Measurements from ENCODE around the gene MET.

The MET gene

GRCh38 chr7:116665332-116665996 is 6.5 kb upstream of the MET start:
- DNase-seq, result no peak

GRCh38 chr7:116669769-116670168 is 2.2 kb upstream of the MET start:
- DNase-seq, result no peak

DNA sequence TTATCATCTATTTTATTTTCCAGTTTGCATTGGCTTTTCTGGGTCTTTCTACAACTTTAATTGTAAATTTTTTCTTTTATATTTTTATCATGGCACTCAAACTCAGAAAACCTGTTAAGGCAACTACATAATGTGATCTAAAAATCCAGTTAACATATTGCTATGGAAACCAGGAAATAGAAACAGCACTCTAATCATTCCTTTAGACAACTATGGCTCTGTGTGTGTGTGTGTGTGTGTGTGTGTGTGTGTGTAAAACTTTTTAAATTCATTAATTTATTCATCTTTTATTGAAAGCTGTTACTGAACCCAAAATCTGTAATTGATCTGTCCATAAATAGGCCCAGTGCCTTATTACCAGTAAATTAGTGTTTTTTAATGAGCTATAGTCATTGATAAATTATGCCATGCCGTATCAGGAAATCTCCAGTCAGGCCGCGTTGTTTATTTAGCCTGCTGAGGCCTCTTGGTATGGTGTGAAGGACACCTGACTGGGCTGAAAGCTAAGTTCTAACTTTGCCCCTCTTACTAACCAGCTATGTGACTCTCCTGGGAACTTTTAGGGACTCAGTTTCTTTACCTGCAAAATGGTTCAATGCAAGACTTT is 1.5 kb upstream of the MET start:
- no peak for DNase-seq

DNA sequence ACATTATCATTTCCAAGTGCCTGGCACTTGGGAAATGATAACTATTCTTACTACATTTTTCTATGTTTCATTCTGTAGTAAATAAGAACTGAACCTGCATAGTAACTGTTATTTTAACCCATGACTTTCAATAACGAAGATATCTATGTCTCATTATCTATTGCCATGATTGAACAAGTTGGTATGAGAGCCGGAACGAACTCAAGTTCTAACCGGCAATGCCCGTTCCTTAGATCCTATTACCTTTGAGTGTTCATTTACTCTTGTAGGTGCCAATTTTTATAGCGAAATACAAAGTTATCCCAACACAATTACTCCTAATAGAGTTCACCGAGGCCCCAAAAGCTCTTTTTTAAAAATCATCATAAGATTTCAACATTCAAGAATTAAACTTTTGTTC is 885 bp upstream of the MET start:
- no peak for DNase-seq

GRCh38 chr7:116672596-116673456 is 830 bp downstream of the MET start:
- no peak for DNase-seq

- no peak for DNase-seq
Observed at GRCh38 chr7:116673457-116673865, 1.5 kb downstream of the MET start.

DNA sequence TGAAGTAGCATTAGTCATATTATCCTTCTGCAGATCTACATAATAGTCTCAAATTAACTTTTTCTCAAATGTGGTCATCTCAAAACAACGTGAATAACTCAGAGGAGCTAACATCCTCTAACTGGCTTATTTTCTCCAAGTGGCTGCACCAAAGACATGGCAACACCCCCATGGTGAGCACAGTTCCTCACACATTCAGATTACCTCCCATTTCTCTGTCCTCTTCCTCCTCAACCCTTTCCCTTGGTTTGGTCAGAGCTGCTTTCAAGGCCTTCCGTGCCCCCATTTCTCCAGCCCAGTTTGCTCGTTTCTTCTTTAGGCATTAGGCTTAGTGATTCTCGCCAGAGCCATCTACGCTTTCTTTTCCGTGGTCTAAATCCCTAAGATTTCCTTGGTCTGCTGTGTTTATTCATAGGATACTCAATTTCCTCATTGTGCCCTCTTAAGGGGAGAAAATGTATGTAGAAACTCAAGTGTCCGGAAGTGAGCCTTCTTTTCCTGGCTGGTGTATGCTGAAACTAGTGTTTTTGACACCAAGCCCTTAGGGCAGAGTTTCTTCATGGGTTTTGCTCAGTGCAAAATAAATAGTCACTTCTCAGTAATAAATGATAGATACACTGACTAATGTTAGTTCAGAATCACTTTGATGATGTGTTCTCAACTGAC is 2.6 kb downstream of the MET start:
- no peak for DNase-seq

- no peak for DNase-seq
Observed at GRCh38 chr7:116675812-116676355, 3.9 kb downstream of the MET start.

- DNase-seq, result no peak
Observed at GRCh38 chr7:116678780-116679179, 6.8 kb downstream of the MET start.

GRCh38 chr7:116679500-116679899 is 7.5 kb downstream of the MET start:
- no peak for DNase-seq

- no peak for DNase-seq
Observed at GRCh38 chr7:116683786-116684185, 11.8 kb downstream of the MET start.

DNA sequence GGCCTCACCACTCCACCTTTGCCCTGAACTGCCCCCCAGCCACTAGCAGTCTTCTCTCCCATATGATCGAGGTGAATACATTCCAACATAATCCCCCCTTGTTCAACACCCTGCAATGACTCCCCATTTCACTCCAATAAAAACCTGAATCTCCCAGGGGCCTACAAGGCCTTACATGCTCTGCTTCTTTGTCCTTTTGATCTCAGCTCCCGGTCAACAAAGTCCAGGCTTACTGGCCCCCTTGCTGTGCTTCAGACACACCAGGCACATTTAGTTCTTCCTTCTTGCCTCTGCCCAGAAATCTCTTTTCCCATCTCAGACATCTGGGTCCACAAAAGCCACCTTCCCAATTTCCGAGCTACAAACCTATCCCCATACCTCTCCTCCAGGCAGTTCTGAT is 14.0 kb downstream of the MET start:
- DNase-seq, result no peak

DNA sequence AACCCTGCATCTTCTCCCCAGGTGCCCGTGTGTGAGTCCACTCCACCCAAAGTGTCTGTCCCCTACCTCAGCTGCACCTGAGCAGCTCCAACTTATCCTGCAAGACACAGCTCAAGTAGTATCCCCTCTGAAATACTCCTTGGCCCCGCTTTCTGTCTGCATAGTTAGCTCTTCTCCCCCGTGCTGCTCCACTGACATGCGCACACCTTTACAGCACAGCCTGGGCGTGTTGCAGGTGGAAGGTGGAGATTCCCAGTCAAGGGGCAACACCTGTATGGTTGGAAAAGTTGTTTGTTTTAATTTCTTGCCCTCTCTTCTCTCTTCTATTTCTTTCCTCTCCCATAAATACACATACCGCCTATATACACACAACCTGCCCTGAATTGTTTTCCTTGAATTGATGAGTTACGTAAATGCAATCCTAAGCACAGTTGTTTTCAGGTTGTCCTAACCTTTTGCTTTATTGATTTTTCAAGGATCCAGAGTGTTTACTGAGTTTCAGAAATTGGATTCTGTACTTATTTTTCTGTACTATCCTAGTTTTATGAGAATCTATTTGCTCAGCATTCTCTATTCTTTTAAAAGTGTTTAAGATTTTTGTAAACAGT is 14.9 kb downstream of the MET start:
- DNase-seq, result no peak

GRCh38 chr7:116687801-116688201 is 15.8 kb downstream of the MET start:
- DNase-seq, result no peak

DNA sequence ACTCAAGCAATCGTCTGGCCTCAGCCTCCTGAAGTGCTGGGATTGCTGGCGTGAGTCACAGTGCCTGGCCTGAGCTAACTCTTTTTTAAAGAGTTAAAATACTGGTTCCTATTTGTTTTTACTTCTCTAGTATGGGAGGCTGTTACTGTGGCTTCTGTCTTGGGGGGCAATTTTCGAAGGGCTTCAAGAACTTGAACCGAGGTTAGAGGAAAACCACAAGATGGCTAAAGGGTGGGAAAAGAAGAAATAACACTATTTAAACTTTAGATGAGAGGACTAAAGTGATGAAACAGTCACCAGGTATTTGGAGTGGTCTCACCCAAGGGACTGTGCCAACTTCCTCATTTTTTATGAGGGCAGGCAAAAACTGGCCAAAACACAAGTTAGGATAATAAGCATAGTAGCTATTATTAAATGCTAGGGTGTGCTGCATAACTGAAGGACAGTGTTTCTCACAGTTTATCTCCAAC is 17.8 kb downstream of the MET start:
- DNase-seq, result no peak

DNA sequence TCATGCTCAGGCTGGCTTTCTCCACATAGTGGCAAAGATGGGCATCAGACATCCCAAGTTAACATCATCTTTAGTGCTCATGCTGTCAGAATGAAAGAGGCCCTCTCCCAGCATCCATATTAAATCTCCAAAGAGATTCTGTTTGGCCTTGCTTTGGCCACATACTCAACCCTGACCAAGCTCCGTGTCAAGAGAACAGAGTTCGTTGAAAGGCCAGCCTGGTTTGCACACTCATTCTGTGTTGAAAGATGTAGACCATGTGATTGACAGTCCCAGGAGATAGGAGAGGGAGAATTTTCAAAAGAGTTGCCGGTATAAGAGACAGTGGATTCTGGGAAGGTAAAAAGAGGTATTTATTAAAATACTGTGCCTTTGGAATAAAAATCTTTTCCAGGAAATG is 19.7 kb downstream of the MET start:
- DNase-seq, result no peak

GRCh38 chr7:116692401-116693308 is 20.7 kb downstream of the MET start:
- no peak for DNase-seq

DNA sequence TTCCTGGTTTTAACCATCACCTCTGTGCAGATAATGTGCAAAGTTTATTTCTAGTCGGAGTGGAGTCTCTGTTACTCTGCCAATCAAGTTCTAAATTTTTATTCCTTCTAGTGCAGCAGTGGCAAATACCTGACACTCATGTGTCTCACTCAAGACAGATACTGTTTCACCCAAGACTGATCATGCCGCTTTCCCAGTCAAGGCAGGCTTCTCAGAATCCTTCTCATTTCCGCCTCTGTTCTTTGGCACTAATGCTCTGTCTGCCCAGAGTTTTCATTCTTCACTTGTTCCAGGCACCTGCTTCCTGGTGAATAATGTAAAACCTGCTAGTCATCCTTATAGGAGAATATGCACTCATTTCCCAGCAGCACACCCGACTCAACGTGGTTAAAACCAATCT is 24.7 kb downstream of the MET start:
- DNase-seq, result no peak

GRCh38 chr7:116697152-116697551 is 25.2 kb downstream of the MET start:
- no peak for DNase-seq

DNA sequence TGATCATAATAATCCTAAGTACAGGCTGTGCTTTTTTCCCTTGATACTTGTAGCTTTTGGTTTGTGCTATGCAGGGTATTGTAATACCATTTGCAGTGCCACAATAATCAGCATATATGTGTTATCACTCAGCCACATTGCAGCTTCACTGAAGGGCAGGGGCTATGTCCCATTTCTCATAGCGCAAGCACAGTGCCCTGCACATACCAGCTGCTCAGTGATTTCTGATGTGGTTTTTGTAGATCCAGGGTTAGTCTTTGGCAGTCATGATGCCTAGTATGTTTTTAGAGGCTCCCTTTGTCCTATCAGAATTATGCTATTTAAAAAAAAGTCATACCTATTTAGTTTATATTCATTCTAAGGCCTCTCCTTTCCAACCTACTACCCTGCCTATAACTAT is 25.8 kb downstream of the MET start:
- no peak for DNase-seq

DNA sequence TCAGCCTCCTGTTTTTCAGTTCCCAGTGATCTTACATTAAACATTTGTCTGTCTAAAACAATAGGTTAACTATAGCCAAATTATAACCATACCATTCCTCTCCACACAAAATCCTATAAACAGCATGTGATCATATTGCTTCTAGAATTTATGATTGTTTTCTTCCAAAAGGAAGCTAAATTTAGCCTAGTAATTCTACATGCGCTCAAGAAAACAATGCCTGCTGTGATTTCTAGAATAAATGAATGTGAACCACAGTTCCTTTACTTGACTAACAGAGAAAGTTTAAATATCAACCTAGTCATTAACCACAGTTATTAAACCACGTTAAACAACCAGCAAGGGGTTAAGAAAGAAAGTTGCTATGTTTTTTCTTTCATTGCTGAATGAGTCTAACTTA is 26.4 kb downstream of the MET start:
- DNase-seq, result no peak
